Measurements from ENCODE around the gene SYP. TPM values are rescaled to one million over a fixed set of nuclear protein-coding genes. Genes with fewer than 3 reads are reported as not detected.

The SYP gene
- total and polyA plus RNA-seq, 10 of the 15 experiments (the other 5 are each of a cell fraction or from before 2014, with no cell fraction given), result 0.34 to 1.7 (median 0.74) TPM

DNA sequence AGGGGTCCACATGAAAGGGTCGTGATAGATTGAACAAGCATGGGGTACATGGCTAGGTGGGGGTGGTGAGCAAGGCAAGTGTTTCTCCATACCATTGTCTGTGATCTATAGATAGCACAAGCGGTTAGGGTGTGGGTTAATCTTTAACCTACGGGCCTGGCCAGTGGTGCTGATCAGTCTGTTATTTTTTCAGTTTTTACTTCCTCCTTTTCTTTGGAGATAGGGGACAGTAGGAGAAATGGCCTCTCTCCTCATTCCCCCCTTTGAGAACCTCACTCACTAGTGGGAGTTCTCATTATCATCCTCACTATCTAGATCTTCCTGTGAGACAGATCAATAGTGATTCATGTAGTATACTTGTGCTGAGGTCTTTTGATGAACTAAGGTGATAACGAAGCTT lies 60.3 kb downstream of the SYP start (continued):
- TF ChIP-seq NR2C2 (IDR thresholded peaks at IDR 0.05; ENCODE audit: borderline replicate concordance, control insufficient read depth, insufficient read length, low read depth) (no peak), BRCA1 (IDR thresholded peaks at IDR 0.05; ENCODE audit: low read depth, low read length) (no peak), EP300 (IDR thresholded peaks at IDR 0.05; ENCODE audit: borderline replicate concordance in 1 of 2, control insufficient read depth in 1 of 2, low read depth in 2 of 2, low read length in 2 of 2) (no peak)

Small RNA genes lying within 50 kb of the gene (small RNA-seq; reads per million reads assigned to genes)
- gene RN7SL262P, result not detected

Other genes starting within 250 kb of the SYP start
Only the 7 nearest of the 18 such genes appear.
- 1.3 and 2.5 TPM in 2 replicates for gene MAGIX, start 37.4 kb downstream of the SYP start, total RNA-seq (2014; rRNA removed)
- 0.09 and 0.18 TPM in 2 replicates for gene MAGIX, start 37.4 kb downstream of the SYP start, total RNA-seq (2014; rRNA removed; fragmentation: Illumina TruSeq; extraction: Trizol)
- 0.66 and 1.3 TPM in 2 replicates for gene MAGIX, start 37.4 kb downstream of the SYP start, total RNA-seq (2021)
- 0.30 and 0.33 TPM in 2 replicates for gene MAGIX, start 37.4 kb downstream of the SYP start, polyA plus RNA-seq (2011; rRNA removed)
- 0.31 TPM in 1 of 2 replicates, not detected in the other for gene MAGIX, start 37.4 kb downstream of the SYP start, polyA plus RNA-seq (2014; fragmentation: Illumina TruSeq; extraction: Trizol)
- under 1 TPM; 0.03 to 0.09 TPM for gene MAGIX, start 37.4 kb downstream of the SYP start, polyA plus RNA-seq (2014; fragmentation: Nextera tagmentation; extraction: Ambion mirVana)
- gene MAGIX, start 37.4 kb downstream of the SYP start, polyA plus RNA-seq (2014; rRNA removed), result 1.4 and 2.0 TPM in 2 replicates
- gene MAGIX, start 37.4 kb downstream of the SYP start, polyA plus RNA-seq (2016; fragmentation: Nextera tagmentation; extraction: Ambion mirVana), result 1 to 10 TPM; 1.4 to 1.8 TPM
- gene PLP2, start 28.3 kb downstream of the SYP start, total RNA-seq (2014; rRNA removed), result 51.8 and 56.6 TPM in 2 replicates
- gene PLP2, start 28.3 kb downstream of the SYP start, total RNA-seq (2014; rRNA removed; fragmentation: Illumina TruSeq; extraction: Trizol), result 55.8 and 60.1 TPM in 2 replicates
- gene PLP2, start 28.3 kb downstream of the SYP start, total RNA-seq (2021), result 102 and 106 TPM in 2 replicates
- gene PLP2, start 28.3 kb downstream of the SYP start, polyA plus RNA-seq (2011; rRNA removed), result 62.3 and 78.2 TPM in 2 replicates
- gene PLP2, start 28.3 kb downstream of the SYP start, polyA plus RNA-seq (2014; fragmentation: Illumina TruSeq; extraction: Trizol), result 149 and 177 TPM in 2 replicates
- 100 to 1,000 TPM; 100 to 140 TPM for gene PLP2, start 28.3 kb downstream of the SYP start, polyA plus RNA-seq (2014; fragmentation: Nextera tagmentation; extraction: Ambion mirVana)
- 71.0 and 74.8 TPM in 2 replicates for gene PLP2, start 28.3 kb downstream of the SYP start, polyA plus RNA-seq (2014; rRNA removed)
- 100 to 1,000 TPM in 1 of 2 experiments, 10 to 100 TPM in 1; 98.3 to 101 TPM for gene PLP2, start 28.3 kb downstream of the SYP start, polyA plus RNA-seq (2016; fragmentation: Nextera tagmentation; extraction: Ambion mirVana)
- gene PRICKLE3, start 13.8 kb downstream of the SYP start, total RNA-seq (2014; rRNA removed), result 7.0 and 12.2 TPM in 2 replicates
- gene PRICKLE3, start 13.8 kb downstream of the SYP start, total RNA-seq (2014; rRNA removed; fragmentation: Illumina TruSeq; extraction: Trizol), result 3.3 and 4.9 TPM in 2 replicates
- gene PRICKLE3, start 13.8 kb downstream of the SYP start, total RNA-seq (2021), result 16.8 and 17.4 TPM in 2 replicates
- gene PRICKLE3, start 13.8 kb downstream of the SYP start, polyA plus RNA-seq (2011; rRNA removed), result 2.7 and 6.4 TPM in 2 replicates
- gene PRICKLE3, start 13.8 kb downstream of the SYP start, polyA plus RNA-seq (2014; fragmentation: Illumina TruSeq; extraction: Trizol), result 2.3 and 6.0 TPM in 2 replicates
- gene PRICKLE3, start 13.8 kb downstream of the SYP start, polyA plus RNA-seq (2014; fragmentation: Nextera tagmentation; extraction: Ambion mirVana), result under 1 TPM; 0.69 to 0.88 TPM
- 16.1 and 16.5 TPM in 2 replicates for gene PRICKLE3, start 13.8 kb downstream of the SYP start, polyA plus RNA-seq (2014; rRNA removed)
- 1 to 10 TPM; 8.7 to 9.1 TPM for gene PRICKLE3, start 13.8 kb downstream of the SYP start, polyA plus RNA-seq (2016; fragmentation: Nextera tagmentation; extraction: Ambion mirVana)
- gene CACNA1F, start 33.1 kb upstream of the SYP start, total RNA-seq (2014; rRNA removed), result not detected in 2 replicates
- gene CACNA1F, start 33.1 kb upstream of the SYP start, total RNA-seq (2014; rRNA removed; fragmentation: Illumina TruSeq; extraction: Trizol), result not detected in 2 replicates
- gene CACNA1F, start 33.1 kb upstream of the SYP start, total RNA-seq (2021), result 0.05 TPM in 2 replicates
- 0.03 and 0.19 TPM in 2 replicates for gene CACNA1F, start 33.1 kb upstream of the SYP start, polyA plus RNA-seq (2011; rRNA removed)
- gene CACNA1F, start 33.1 kb upstream of the SYP start, polyA plus RNA-seq (2014; fragmentation: Illumina TruSeq; extraction: Trizol), result 0.01 TPM in 1 of 2 replicates, not detected in the other
- gene CACNA1F, start 33.1 kb upstream of the SYP start, polyA plus RNA-seq (2014; fragmentation: Nextera tagmentation; extraction: Ambion mirVana), result not detected
- 0.04 and 0.13 TPM in 2 replicates for gene CACNA1F, start 33.1 kb upstream of the SYP start, polyA plus RNA-seq (2014; rRNA removed)
- under 1 TPM in 1 of 2 experiments, not detected in 1; 0.32 TPM for gene CACNA1F, start 33.1 kb upstream of the SYP start, polyA plus RNA-seq (2016; fragmentation: Nextera tagmentation; extraction: Ambion mirVana)
- 14.5 and 16.8 TPM in 2 replicates for gene CCDC22, start 35.3 kb upstream of the SYP start, total RNA-seq (2014; rRNA removed)
- 5.1 and 5.2 TPM in 2 replicates for gene CCDC22, start 35.3 kb upstream of the SYP start, total RNA-seq (2014; rRNA removed; fragmentation: Illumina TruSeq; extraction: Trizol)
- 23.6 and 24.6 TPM in 2 replicates for gene CCDC22, start 35.3 kb upstream of the SYP start, total RNA-seq (2021)
- gene CCDC22, start 35.3 kb upstream of the SYP start, polyA plus RNA-seq (2011; rRNA removed), result 4.4 and 13.9 TPM in 2 replicates
- gene CCDC22, start 35.3 kb upstream of the SYP start, polyA plus RNA-seq (2014; fragmentation: Illumina TruSeq; extraction: Trizol), result 1.8 and 5.0 TPM in 2 replicates
- gene CCDC22, start 35.3 kb upstream of the SYP start, polyA plus RNA-seq (2014; fragmentation: Nextera tagmentation; extraction: Ambion mirVana), result 1 to 10 TPM in 1 of 2 experiments, under 1 TPM in 1; 0.34 to 1.6 TPM
- gene CCDC22, start 35.3 kb upstream of the SYP start, polyA plus RNA-seq (2014; rRNA removed), result 15.1 and 18.6 TPM in 2 replicates
- gene CCDC22, start 35.3 kb upstream of the SYP start, polyA plus RNA-seq (2016; fragmentation: Nextera tagmentation; extraction: Ambion mirVana), result 10 to 100 TPM; 16.1 to 18.2 TPM
- gene FOXP3, start 64.5 kb upstream of the SYP start, total RNA-seq (2014; rRNA removed), result not detected in 2 replicates
- 0.04 TPM in 1 of 2 replicates, not detected in the other for gene FOXP3, start 64.5 kb upstream of the SYP start, total RNA-seq (2014; rRNA removed; fragmentation: Illumina TruSeq; extraction: Trizol)
- 0.21 and 0.24 TPM in 2 replicates for gene FOXP3, start 64.5 kb upstream of the SYP start, total RNA-seq (2021)
- 0.08 TPM in 1 of 2 replicates, not detected in the other for gene FOXP3, start 64.5 kb upstream of the SYP start, polyA plus RNA-seq (2011; rRNA removed)
- 0.06 and 0.10 TPM in 2 replicates for gene FOXP3, start 64.5 kb upstream of the SYP start, polyA plus RNA-seq (2014; fragmentation: Illumina TruSeq; extraction: Trizol)
- under 1 TPM in 1 of 2 experiments, not detected in 1; 0.02 TPM for gene FOXP3, start 64.5 kb upstream of the SYP start, polyA plus RNA-seq (2014; fragmentation: Nextera tagmentation; extraction: Ambion mirVana)
- 0.09 and 0.13 TPM in 2 replicates for gene FOXP3, start 64.5 kb upstream of the SYP start, polyA plus RNA-seq (2014; rRNA removed)
- under 1 TPM in 1 of 2 experiments, not detected in 1; 0.09 TPM for gene FOXP3, start 64.5 kb upstream of the SYP start, polyA plus RNA-seq (2016; fragmentation: Nextera tagmentation; extraction: Ambion mirVana)
- 2.2 and 2.4 TPM in 2 replicates for gene PPP1R3F, start 69.6 kb upstream of the SYP start, total RNA-seq (2014; rRNA removed)
- 1.0 and 1.3 TPM in 2 replicates for gene PPP1R3F, start 69.6 kb upstream of the SYP start, total RNA-seq (2014; rRNA removed; fragmentation: Illumina TruSeq; extraction: Trizol)
- 3.3 and 5.7 TPM in 2 replicates for gene PPP1R3F, start 69.6 kb upstream of the SYP start, total RNA-seq (2021)
- gene PPP1R3F, start 69.6 kb upstream of the SYP start, polyA plus RNA-seq (2011; rRNA removed), result 0.13 and 0.53 TPM in 2 replicates
- gene PPP1R3F, start 69.6 kb upstream of the SYP start, polyA plus RNA-seq (2014; fragmentation: Illumina TruSeq; extraction: Trizol), result 0.70 and 0.97 TPM in 2 replicates
- gene PPP1R3F, start 69.6 kb upstream of the SYP start, polyA plus RNA-seq (2014; fragmentation: Nextera tagmentation; extraction: Ambion mirVana), result under 1 TPM; 0.18 to 0.26 TPM
- gene PPP1R3F, start 69.6 kb upstream of the SYP start, polyA plus RNA-seq (2014; rRNA removed), result 4.4 and 4.8 TPM in 2 replicates
- 1 to 10 TPM in 1 of 2 experiments, under 1 TPM in 1; 0.76 to 3.4 TPM for gene PPP1R3F, start 69.6 kb upstream of the SYP start, polyA plus RNA-seq (2016; fragmentation: Nextera tagmentation; extraction: Ambion mirVana)

All from GM12878 (cell line).